Gastrocnemius medialis (tissue), 4 donors: ENCODE data around the gene CADM2. TPM values are rescaled to one million over a fixed set of nuclear protein-coding genes. Genes with fewer than 3 reads are reported as not detected.

Experiments
- ATAC-seq, 2 donors: fragments of 150-250 bp; one replicate each; pipeline ENCODE4 v1.9.1; 2016
- DNase-seq, 2 donors: peaks; one replicate each; pipeline ENCODE4 v3.0.0-alpha.2; 2019
- H3K27ac ChIP-seq, 4 donors: fragments of 200-600 bp; sonication (generic); 1 replicate in 1 of 4; 2 replicates in 3 of 4; pipeline ENCODE4 v1.5.1; 2016 to 2018; ENCODE audit warnings: mild to moderate bottlenecking in 2 of 4, moderate library complexity in 1 of 4
- H3K27me3 ChIP-seq, 3 donors: fragments of 200-600 bp; sonication (generic) in 2 of 3; 1 replicate in 1 of 3; 2 replicates in 2 of 3; pipeline versions ENCODE4 v1.5.1 to v1.6.0; 2016 to 2019; ENCODE audit warnings: mild to moderate bottlenecking in 1 of 3, moderate library complexity in 1 of 3
- H3K36me3 ChIP-seq, 2 donors: fragments of 200-600 bp; sonication (generic) in 1 of 2; one replicate each; pipeline ENCODE4 v1.5.1; 2017 to 2018
- H3K4me1 ChIP-seq, 2 donors: fragments of 200-600 bp; sonication (generic) in 1 of 2; one replicate each; pipeline ENCODE4 v1.5.1; 2016 to 2017; ENCODE audit warnings: mild to moderate bottlenecking in 2 of 2
- H3K4me3 ChIP-seq, 4 donors: fragments of 200-600 bp; sonication (generic) in 3 of 4; 1 replicate in 1 of 4; 2 replicates in 3 of 4; pipeline ENCODE4 v1.5.1; 2016 to 2019; ENCODE audit warnings: mild to moderate bottlenecking in 2 of 4
- H3K9me3 ChIP-seq, 3 donors: fragments of 200-600 bp; sonication (generic) in 2 of 3; 1 replicate in 1 of 3; 2 replicates in 2 of 3; pipeline ENCODE4 v1.5.1; 2016 to 2019
- CTCF ChIP-seq, 5 experiments: fragments of 450-650 bp in 3 of 5; fragments of 200-600 bp in 2 of 5; sonication (generic) in 2 of 5; IDR thresholded peaks in 4 of 5; conservative IDR thresholded peaks in 1 of 5; 1 replicate in 4 of 5; 2 replicates in 1 of 5; pipeline ENCODE4 v1.5.1; 2016 to 2019; ENCODE audit warnings: antibody characterized with exemption in 5 of 5, mild to moderate bottlenecking in 3 of 5, moderate library complexity in 3 of 5
- POLR2A ChIP-seq, 2 donors: fragments of 450-650 bp; IDR thresholded peaks; one replicate each; pipeline ENCODE4 v1.6.1; 2017; ENCODE audit warnings: antibody characterized with exemption in 2 of 2, mild to moderate bottlenecking in 2 of 2, moderate library complexity in 2 of 2
- in situ Hi-C, 4 donors: fragments of 200-750 bp; cut with MboI; loops; one replicate each; pipeline versions ENCODE4 v1.15.0 to v1.8.0; 2017; ENCODE audit warnings: low sequenced_read_pairs in 4 of 4
- intact Hi-C: fragments of 100-400 bp; cut with DNase I; formaldehyde crosslinking; loops from one replicate; pipeline ENCODE4 v1.15.1; 2023; ENCODE audit warnings: low total_unique reads
- total RNA-seq, 4 donors: library from RNA; depleted of rRNA; stranded (reverse); fragments of >200 nt; gene quantifications; one replicate each; pipeline versions ENCODE4 v1.1.0 to v1.2.3, GENCODE V29; 2016

Gene CADM2
- total RNA-seq, 4 donors from 2014 or later = 2.7 to 9.0 (median 6.0) TPM

- intact Hi-C loops (no loop called here), in situ Hi-C loops (no loop called here)
- Histone ChIP-seq H3K9me3 (no peaks in the 10 kb centered on the region), H3K27ac (no peak overlapping the region), H3K4me3 (no peak overlapping the region), H3K27me3 (no peaks in the 10 kb centered on the region), H3K36me3 (no peaks in the 10 kb centered on the region), H3K4me1 (no peaks in the 10 kb centered on the region)
- no peak for TF ChIP-seq CTCF (IDR thresholded peaks at IDR 0.05 in 4 of 5, conservative IDR thresholded peaks at IDR 0.05 in 1 of 5)
- TF ChIP-seq POLR2A (IDR thresholded peaks at IDR 0.05) = no peak
- DNase-seq = no peak
- no peak for ATAC-seq
Measured at GRCh38 chr3:85376131-85376530, 417.3 kb downstream of the CADM2 start.

GRCh38 chr3:85377115-85377514, 418.3 kb downstream of the CADM2 start:
- H3K9me3 ChIP-seq = no peaks in the 10 kb centered on the region
- intact Hi-C loops = no loop called here
- no peaks in the 10 kb centered on the region for H3K36me3 ChIP-seq
- in situ Hi-C loops = no loop called here
- H3K4me1 ChIP-seq = no peaks in the 10 kb centered on the region
- no peaks in the 10 kb centered on the region for H3K27me3 ChIP-seq
- DNase-seq = no peak
- no peak overlapping the region for H3K4me3 ChIP-seq
- no peak for ATAC-seq
- TF ChIP-seq POLR2A (IDR thresholded peaks at IDR 0.05) (no peak), CTCF (IDR thresholded peaks at IDR 0.05 in 4 of 5, conservative IDR thresholded peaks at IDR 0.05 in 1 of 5) (no peak)
- no peak overlapping the region for H3K27ac ChIP-seq

GRCh38 chr3:85384372-85384771, 425.6 kb downstream of the CADM2 start:
- H3K4me1 ChIP-seq = no peaks in the 10 kb centered on the region
- H3K9me3 ChIP-seq = no peaks in the 10 kb centered on the region
- in situ Hi-C loops (no loop called here), intact Hi-C loops (no loop called here)
- TF ChIP-seq POLR2A (IDR thresholded peaks at IDR 0.05) (no peak), CTCF (IDR thresholded peaks at IDR 0.05 in 4 of 5, conservative IDR thresholded peaks at IDR 0.05 in 1 of 5) (no peak)
- H3K27me3 ChIP-seq = no peaks in the 10 kb centered on the region
- no peak overlapping the region for H3K27ac ChIP-seq
- no peak overlapping the region for H3K4me3 ChIP-seq
- no peak for DNase-seq
- ATAC-seq = no peak
- H3K36me3 ChIP-seq = no peaks in the 10 kb centered on the region

- no peak for DNase-seq
- in situ Hi-C loops = no loop called here
Measured at GRCh38 chr3:85387913-85388505, 429.2 kb downstream of the CADM2 start.

More at GRCh38 chr3:85387913-85388505, 429.2 kb downstream of the CADM2 start:
- ATAC-seq = no peak
- no peak for TF ChIP-seq POLR2A (IDR thresholded peaks at IDR 0.05)
- TF ChIP-seq CTCF (IDR thresholded peaks at IDR 0.05 in 4 of 5, conservative IDR thresholded peaks at IDR 0.05 in 1 of 5) = no peak
- H3K27me3 ChIP-seq = no peaks in the 10 kb centered on the region
- H3K4me1 ChIP-seq = no peaks in the 10 kb centered on the region
- intact Hi-C loops = no loop called here
- no peaks in the 10 kb centered on the region for H3K36me3 ChIP-seq
- H3K9me3 ChIP-seq = no peaks in the 10 kb centered on the region
- H3K27ac ChIP-seq = no peak overlapping the region
- H3K4me3 ChIP-seq = no peak overlapping the region
